ENCODE data around the gene SORBS1.

Gene SORBS1

GRCh38 chr10:95306851-95307250, 254.3 kb downstream of the SORBS1 start:
- no peak for DNase-seq

GRCh38 chr10:95306318-95306650, 254.9 kb downstream of the SORBS1 start:
- DNase-seq = no peak

- DNase-seq = no peak
Measured at GRCh38 chr10:95305606-95306317, 255.4 kb downstream of the SORBS1 start.

GRCh38 chr10:95304976-95305375, 256.2 kb downstream of the SORBS1 start:
- no peak for DNase-seq

GRCh38 chr10:95304463-95304862, 256.7 kb downstream of the SORBS1 start:
- DNase-seq = no peak

- DNase-seq = no peak
Measured at GRCh38 chr10:95303950-95304349, 257.2 kb downstream of the SORBS1 start.

- DNase-seq = no peak
Measured at GRCh38 chr10:95303535-95303934, 257.6 kb downstream of the SORBS1 start.

GRCh38 chr10:95300022-95300539, 261.1 kb downstream of the SORBS1 start:
- no peak for DNase-seq

- no peak for DNase-seq
Measured at GRCh38 chr10:95297402-95297801, 263.8 kb downstream of the SORBS1 start.

- no peak for DNase-seq
Measured at GRCh38 chr10:95296764-95297163, 264.4 kb downstream of the SORBS1 start.

- no peak for DNase-seq
Measured at GRCh38 chr10:95295031-95295755, 266.0 kb downstream of the SORBS1 start.

GRCh38 chr10:95293631-95294030, 267.5 kb downstream of the SORBS1 start:
- no peak for DNase-seq

- no peak for DNase-seq
Measured at GRCh38 chr10:95291365-95292039, 269.7 kb downstream of the SORBS1 start.

GRCh38 chr10:95290461-95291364, 270.5 kb downstream of the SORBS1 start, which contains the start of gene PDLIM1:
Gene PDLIM1 (minus strand): TSS chr10:95291003. CDS start chr10:95290915, 88 bp downstream.
- DNase-seq = no peak

GRCh38 chr10:95289921-95290421, 271.2 kb downstream of the SORBS1 start:
- no peak for DNase-seq

GRCh38 chr10:95289003-95289920, 271.9 kb downstream of the SORBS1 start:
- DNase-seq = no peak

GRCh38 chr10:95288303-95288702, 272.9 kb downstream of the SORBS1 start:
- DNase-seq = no peak

- DNase-seq = no peak
Measured at GRCh38 chr10:95287281-95287680, 273.9 kb downstream of the SORBS1 start.

- no peak for DNase-seq
Measured at GRCh38 chr10:95286707-95287106, 274.5 kb downstream of the SORBS1 start.

- no peak for DNase-seq
Measured at GRCh38 chr10:95285556-95285955, 275.6 kb downstream of the SORBS1 start.

GRCh38 chr10:95284807-95285206, 276.4 kb downstream of the SORBS1 start:
- no peak for DNase-seq
